Ishikawa (cell line): Measurements from ENCODE around the gene MT1B.

ENCODE experiments used
- MAX ChIP-seq: IDR thresholded peaks from 2 replicates; pipeline ENCODE4 v1.6.1; 2012
- REST ChIP-seq: IDR thresholded peaks from 2 replicates; pipeline ENCODE4 v1.6.1; 2012; ENCODE audit warnings: low read depth, mild to moderate bottlenecking
- TAF1 ChIP-seq: IDR thresholded peaks from 2 replicates; pipeline ENCODE4 v1.6.1; 2012; ENCODE audit warnings: low read depth, mild to moderate bottlenecking

- TF ChIP-seq MAX, result no peak
- no peak for TF ChIP-seq TAF1
- TF ChIP-seq REST, result no peak
Observed at GRCh38 chr16:56631832-56632155, 19.9 kb upstream of the MT1B start.
